NCI-H446 (cell line): ENCODE data around the gene NMD3.
A peak's percentile ranks its signal among the peaks of the same experiment; 100 is the strongest.

Source experiments
- DNase-seq, 2 experiments: peaks; one replicate each; lab custom pipeline; 2025; lab: John Stamatoyannopoulos, UW

NMD3 gene

GRCh38 chr3:161284989-161285388 lies 63.9 kb downstream of the NMD3 start:
- peak in 1 of 2 experiments; percentile 62 for DNase-seq

GRCh38 chr3:161289174-161289573 lies 68.1 kb downstream of the NMD3 start:
- DNase-seq = no peak

GRCh38 chr3:161291191-161291901 lies 70.2 kb downstream of the NMD3 start:
- DNase-seq = no peak

- no peak for DNase-seq
Measured at GRCh38 chr3:161293381-161293780, 72.3 kb downstream of the NMD3 start.

GRCh38 chr3:161295325-161295724 lies 74.2 kb downstream of the NMD3 start:
- peak in 1 of 2 experiments; percentile 48 for DNase-seq

GRCh38 chr3:161296814-161297213 lies 75.7 kb downstream of the NMD3 start:
- DNase-seq = peak in 1 of 2 experiments; percentile 11
